GM21390 (cell line): ENCODE data around the gene SLC15A1.

ENCODE experiments used
- ATAC-seq: cut with Tn5 transposase; IDR thresholded peaks from one replicate; pipeline ENCODE4 v1.9.1; 2021; ENCODE audit not compliant: unreplicated experiment

SLC15A1 gene

DNA sequence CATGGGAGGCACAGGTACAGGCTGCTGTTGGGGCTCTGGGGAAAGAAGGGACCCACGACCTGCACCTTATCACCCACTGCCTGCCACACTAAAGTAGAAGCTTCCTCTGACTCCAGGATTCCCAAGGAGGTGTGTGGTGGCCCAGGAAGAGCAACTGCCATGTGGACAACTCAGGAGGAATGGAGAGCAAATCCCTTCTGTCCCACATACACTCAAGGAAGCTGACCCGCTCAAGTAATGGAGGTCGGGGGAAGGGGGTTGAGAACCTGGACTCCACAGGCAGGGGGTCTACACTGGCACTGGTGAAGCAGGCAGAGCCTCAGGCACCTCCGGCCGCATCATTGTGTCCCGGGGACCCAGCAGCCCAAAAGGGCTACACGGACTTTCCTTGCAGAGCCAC, 29.4 kb upstream of the SLC15A1 start:
- no peak for ATAC-seq

DNA sequence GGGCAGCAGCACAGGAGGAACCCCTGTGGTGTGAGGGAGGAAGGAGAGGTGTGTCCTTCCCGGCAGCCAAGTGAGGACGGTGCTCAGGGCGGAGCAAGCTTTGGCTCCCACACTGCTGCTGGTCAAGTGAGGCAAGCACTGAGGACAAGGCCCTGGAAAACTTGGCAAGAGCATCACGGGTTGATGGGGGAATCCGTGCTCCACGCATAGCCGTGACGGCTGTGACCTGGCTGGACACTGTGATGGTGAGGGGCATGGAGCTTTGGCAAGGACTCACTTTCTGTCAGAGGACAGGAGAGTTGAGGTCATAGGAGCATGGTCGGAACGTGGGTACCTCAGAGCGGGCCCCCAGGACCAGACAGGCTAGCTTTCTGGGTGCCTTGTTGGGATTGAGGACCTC, 29.0 kb upstream of the SLC15A1 start:
- ATAC-seq: no peak

DNA sequence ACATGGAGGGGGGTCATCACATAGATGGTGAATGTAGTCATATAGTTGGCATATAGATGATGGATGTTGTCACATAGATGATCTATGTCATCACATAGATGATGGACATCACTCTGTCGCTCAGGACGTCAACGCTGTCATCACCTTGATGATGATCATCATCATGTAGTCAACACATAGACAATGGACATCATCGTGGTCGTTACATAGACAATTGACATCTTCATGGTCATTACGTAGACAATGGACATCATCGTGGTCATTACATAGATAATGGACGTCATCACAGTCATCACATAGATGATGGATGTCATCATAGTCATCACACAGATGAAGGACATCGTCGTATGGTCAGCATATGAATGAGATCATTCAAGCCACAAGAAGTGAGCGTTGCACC, 28.6 kb upstream of the SLC15A1 start:
- ATAC-seq: no peak

DNA sequence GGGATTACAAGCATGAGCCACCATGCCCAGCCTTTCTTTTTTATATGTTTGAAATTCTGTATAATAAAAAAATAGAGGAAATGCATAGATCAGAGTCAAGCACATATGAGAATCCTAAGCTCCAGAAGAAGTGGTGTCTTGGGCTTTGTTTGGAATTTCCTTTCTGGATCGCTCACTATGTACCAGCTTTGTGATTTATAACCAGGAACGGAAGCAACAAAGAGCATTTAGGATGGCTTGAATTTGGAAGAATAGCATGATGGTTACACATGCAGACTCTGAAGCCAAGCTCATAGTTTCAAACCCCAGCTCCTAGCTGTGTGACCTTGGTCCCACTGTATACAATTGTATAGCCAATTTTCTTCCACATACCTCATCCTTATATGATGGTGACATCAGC, 28.0 kb upstream of the SLC15A1 start:
- no peak for ATAC-seq

DNA sequence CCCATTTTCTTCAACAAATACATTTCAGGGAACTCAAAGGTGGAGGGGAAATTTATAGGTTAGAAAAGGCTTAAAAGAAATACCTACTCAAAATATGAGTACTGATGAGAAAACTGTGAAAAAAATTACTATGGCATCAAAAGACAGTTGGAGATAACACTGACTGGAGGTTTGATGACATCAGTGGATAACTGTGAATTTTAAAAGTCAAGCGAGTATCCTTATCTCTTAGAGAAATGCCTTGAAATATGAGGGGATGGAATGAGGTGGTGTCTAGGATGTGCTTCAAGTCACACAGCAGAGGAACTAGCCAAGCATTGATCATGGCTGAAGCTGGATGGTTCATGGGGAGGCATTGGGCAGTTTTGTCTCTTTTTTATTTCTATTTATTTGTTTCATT, 27.2 kb upstream of the SLC15A1 start:
- no peak for ATAC-seq

DNA sequence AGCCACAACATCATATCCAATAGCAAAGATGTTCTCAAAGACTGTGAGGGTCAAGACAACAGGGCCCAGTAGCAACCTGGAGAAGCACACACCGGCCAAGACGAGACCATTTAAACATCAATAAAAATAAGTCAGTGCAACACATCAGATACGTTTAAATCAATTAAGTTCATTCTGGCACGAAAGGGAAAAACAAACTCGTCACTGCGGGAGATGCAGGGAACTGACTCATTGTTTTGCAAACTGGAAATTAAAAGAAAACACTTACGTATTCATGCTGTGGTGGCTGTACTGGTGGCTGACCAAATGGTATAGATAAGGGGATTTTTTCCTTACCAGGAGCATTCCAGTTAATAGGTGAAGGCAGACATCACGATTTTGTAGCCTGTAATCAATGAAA, 26.3 kb upstream of the SLC15A1 start:
- ATAC-seq: no peak

DNA sequence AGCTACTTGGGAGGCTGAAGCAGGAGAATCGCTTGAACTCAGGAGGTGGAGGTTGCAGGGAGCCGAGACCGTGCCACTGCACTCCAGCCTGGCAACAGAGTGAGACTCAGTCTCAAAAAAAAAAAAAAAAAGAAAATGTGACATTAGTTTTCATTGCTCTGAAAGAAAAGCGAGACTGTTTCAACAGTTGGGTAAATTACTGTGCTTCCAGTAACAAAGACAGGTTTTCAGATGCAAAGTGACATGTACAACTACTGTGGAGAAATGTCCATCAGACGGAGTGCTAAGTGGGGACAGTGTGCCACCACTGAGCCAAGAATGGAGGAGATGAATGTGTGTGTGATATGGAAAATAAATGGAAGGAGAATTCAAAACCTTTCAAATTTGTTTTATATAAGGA, 24.2 kb upstream of the SLC15A1 start:
- ATAC-seq: no peak

DNA sequence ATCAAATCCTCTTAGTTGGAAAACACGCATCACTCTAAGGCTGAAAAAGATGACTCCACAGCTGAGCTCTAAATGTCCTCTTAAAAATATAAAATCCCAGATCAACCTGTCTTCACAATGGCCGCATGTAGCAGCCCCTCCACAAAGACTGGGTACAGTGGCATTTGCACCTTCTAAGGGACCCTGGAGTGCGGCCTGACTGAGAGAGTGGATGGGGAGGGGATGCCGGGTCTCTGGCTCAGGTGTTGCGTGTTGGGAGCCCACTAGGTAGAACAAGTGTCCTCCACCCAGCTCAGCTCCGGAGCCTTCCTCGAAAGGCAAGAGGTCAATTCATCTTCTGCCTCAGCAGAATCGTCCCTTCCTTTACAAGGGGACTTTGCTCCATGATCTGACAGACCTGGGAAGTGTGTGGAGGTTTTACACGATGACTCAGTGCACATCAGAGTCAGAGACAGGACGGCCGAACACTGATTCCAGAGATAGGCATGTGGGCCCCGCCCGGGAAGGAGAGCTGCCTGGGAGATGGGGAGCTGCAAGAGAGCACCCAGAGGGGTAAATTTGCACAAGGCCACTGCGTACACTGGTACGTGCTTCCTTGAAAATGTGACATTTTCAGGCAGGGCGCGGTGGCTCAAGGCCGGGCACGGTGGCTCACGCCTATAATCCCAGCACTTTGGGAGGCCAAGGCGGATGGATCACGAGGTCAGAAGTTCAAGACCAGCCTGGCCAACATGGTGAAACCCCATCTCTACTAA, 23.5 kb upstream of the SLC15A1 start:
- no peak for ATAC-seq

DNA sequence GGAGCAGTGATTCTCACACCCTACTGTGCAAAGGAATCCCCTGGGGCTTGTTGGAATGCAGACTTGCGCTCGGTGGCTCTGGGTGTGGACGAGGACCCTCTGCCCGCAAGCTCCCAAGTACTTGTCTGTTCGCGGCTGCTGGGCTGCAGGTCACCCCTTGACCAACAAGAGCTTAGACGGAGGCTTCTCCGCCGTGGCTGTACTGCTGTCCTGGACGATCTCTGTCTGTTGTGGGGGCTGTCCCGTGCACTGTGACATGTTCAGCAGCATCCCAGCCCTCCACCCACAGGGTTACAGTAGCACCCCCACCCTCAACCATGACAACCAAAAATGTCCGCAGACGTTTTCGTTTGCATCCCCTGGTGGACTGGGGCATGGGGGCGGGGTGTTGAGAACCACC, 22.9 kb upstream of the SLC15A1 start:
- ATAC-seq: no peak

DNA sequence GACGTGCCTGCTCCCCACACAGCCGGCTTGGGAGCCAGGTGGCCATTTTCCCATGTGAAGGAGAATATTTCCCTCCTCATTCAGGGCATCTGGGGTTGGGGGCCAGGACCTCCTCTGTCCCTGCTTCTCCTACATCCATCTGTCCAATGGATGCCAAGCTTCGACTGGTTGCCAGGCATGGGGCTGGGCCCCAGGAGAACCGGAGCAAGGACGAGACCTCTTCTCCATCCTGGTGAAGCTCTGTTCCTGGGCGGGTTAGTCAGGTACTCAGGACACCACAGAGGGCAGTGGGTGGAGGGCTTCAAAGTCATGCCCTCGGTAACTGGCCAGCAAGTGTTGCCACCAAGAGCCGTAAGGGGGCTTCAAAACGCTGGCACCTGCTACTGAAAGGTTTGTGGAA, 22.3 kb upstream of the SLC15A1 start:
- ATAC-seq: no peak

DNA sequence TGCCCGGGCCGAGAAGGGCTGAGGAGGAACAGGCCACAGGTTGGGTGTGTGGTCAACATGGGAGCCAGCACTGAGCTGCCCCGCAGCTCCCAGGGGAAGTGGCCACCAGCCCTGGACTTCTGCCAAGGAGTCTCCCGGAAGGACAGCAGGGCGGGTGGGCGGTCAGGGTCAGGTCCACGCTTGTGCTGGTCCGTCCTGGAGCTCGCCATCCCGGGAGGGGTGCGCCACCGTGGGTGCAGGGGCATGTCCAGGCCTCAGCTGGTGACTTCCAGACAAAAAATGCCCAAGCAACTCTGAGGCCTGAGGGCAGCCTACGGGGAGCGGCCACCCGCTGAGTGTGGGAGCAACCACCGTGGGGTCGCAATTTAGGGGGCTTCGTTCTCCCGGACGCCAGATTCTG, 21.4 kb upstream of the SLC15A1 start:
- no peak for ATAC-seq

DNA sequence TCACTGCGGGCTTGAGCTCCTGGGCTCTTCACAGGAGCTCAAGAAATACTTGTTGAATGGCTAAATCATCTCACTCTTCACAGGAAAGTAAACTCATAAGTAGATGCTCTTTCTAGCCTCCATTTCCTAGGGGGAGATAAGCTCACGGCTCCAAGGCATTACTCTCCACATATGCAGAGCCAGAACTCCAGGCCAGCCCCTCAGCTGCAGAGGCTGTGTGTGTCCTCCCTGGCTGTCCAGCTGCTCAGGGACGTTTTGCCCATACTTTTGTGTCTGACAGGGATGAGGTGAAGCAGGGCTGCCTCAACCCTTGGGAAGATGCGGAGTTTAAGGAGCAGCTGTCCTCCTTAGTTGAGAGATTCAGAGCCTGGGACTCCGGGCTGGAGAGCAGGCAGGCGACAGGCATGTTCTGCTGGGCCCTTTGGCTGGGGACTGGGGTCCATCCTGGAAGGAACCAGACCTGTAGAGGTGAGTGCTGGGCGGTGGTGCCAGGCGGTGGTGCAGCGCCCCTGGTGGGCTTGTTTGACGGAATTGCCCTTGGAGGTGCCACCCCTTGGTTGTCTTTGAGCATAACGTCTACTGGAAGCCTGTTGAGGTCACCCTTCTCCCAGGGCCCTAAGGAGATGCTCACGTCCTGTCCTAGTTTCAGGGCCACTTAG, 20.5 kb upstream of the SLC15A1 start:
- ATAC-seq: no peak

DNA sequence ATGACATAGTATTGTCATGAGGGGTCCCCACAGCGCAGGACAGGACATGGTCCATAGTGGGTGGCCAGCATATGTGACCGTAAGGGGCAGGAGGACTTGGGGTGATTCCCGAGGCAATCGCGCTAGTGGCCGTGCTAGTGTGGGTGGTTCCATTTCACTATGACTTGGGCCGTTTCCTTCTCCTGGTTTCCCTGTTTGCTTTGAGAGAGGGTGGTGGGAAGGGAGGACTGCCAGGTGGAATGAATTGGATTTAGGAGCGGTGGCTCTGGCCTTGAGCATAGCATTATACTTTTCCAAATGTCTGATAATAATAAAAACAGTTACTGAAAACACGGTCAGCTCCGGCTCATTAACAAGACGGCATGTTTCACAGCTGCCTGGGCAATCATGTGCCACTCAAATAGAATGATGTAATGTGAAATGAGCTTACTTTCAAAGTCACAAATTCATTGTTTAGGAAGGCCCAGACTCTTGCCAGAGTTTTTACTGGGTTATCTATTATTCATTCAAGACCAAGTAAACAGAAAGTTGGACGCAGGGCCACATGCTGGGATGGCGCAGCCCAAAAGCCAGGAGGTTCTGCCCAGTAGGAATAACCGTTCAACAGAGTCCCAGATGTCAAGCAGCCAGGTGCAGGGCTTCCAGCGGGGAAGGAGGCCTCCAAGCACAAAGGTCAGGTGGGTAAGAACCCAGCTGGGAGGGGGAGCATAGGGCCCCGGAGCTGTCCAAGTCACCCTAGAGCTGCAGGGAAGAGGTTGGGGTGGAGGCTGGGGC, 19.6 kb upstream of the SLC15A1 start:
- no peak for ATAC-seq

DNA sequence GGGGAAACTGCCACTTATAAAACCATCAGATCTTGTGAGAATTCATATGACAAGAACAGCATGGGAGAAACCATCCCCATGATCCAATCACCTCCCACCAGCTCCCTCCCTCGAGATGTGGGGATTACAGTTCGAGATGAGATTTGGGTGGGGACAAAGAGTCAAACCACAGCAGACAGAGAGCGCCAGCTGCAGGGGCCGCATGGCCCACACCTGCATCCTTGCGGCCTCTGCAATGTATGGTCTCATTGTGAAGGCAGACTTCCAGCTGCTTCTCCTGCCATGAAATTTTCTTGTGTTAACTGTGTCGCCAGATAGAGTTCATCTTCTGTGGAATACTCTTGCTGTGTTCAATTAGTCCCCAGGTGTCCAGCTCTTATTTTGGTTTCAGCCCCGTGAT, 17.3 kb upstream of the SLC15A1 start:
- ATAC-seq: no peak

DNA sequence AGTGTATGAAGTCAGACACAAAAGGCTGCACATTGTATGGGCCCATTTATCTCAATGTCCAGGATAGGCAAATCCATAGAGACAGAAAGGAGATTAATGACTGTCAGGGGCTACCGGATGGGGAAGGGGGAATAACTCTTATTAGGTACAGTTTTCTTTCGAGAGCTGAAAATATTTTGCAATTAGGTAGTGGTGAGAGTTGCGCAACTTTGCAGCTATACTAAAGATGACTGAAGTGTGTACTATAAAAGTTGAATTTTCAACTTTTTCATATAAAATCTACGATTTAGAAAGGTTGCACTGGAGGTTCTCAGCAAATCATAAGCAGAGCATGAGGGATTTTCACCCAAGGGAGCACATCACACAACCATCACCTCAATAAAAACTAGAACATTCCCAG, 16.1 kb upstream of the SLC15A1 start:
- ATAC-seq: no peak

DNA sequence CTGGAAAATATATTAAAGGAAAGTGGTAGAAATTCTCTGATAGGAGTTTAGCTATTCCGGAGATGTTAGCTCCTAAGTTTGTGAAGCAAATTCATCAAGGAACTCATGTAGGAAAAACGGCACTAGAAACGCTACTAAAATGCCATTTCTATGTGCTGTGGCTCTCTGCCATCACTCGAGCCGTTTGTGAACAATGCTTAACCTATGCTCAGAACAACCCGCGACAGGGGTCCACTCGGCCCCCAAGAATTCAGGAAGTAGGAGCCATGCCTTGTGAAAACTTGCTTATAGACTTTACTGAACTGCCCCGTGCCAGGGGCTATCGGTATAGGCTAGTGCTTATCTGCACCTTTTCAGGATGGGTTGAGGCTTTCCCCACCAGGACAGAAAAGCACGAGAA, 14.2 kb upstream of the SLC15A1 start:
- ATAC-seq: no peak

DNA sequence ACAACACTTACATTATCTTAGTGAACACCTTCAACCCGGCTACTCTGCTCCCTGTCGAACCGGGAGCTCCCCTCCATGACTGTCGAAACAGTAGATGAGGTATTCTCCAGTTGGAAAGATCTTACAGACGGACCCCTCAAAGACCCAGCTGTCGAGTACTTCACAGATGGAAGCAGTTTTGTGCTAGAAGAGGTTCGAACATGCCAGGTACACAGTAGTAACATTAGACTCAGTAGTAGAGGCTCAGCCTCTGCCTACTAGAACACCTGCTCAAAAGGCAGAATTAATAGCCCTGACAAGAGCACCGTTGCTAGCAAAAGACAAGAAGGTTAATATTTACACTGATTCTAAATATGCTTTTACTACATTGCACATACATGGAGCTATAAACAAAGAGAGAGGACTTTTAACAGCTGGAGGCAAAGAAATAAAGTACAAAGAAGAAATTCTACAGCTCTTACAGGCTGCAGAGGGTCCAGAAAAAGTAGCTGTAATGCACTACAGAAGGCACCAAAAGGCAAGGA, 13.6 kb upstream of the SLC15A1 start:
- no peak for ATAC-seq

DNA sequence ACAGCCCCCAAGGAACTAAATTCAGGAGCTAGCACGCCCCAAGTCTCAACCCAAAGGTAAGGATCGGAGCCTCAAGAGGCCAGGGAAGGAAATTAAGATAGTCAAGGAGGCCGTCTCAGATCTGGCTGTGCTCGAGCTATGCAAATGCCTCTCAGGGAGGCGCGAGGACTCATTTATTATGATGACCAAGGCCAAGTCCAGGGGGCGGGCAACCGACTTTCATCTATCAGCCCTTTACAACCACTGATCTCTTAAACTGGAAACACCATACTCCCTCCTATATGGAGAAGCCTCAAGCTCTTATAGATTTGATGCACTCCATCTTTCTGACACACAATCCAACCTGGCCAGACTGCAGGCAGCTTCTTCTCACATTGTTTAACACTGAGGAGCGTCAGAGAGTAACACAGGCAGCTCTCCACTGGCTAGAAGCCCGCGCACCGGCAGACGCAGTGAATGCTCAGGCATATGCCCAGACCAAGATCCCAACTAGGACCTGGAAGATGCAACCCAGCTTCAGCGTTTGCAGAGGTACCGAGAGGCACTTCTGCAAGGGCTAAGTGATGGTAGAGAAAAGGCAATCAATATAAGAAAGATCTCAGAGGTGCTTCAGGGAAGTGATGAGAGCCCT, 9.6 kb upstream of the SLC15A1 start:
- peak; percentile 43 for ATAC-seq

DNA sequence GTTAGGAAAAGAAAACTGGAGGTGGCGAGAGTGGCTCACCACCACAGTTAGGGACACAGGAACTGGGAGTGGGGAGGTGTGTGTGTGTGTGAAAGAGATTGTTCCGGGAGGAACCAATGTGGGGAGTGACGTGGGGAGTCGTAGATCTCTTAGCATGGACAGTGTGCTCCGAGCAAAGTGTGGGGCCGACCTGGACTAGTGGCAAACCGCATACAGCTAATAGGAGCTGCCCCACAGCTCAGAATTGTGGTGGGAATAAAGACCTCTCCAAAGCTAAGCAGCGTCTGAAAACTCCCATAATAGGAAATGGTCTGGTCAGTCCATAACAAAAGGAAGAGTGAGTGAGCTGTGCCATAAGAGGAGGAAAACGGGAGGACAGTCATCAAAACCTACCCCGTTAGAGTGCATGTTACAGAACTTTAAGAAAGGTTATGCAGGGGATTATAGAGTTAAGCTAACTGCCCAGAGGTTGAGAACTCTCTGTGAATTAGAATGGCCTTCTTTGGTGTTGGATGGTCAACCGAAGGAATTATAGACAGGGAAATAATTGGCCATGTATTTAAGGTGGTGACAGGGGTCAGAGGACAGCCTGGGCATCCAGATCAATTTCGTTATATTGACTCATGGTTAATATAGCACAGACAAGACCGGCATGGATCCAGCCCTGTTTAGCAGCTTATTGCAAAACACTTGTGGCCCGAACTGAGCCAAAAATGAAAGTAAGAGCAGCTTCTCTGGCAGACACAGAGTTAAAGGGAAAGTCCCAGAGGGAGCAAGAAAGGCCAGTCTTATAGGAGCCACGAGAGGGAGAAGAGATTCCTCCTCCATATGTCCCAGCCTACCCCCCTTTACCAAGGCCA, 8.9 kb upstream of the SLC15A1 start:
- peak; percentile 86 for ATAC-seq

DNA sequence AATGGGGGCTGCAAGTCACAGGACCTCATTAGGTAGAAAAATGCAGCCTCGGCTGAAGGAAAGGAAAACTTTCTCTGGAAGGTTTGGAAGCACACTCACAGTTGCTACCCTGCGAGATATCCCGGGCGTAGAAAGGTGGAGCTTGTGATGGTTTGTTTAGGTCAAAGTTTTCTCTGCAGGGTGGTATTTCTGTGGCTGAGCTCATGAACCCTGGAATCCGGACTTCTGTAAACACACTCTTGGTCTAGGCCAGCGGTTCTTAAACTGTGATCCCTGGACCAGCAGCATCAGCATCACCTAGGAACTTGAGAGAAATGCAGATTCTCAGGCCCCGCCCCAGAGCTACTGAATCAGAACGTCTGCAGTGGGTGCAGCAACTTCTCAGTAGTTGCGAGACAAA, 3.3 kb upstream of the SLC15A1 start:
- no peak for ATAC-seq

DNA sequence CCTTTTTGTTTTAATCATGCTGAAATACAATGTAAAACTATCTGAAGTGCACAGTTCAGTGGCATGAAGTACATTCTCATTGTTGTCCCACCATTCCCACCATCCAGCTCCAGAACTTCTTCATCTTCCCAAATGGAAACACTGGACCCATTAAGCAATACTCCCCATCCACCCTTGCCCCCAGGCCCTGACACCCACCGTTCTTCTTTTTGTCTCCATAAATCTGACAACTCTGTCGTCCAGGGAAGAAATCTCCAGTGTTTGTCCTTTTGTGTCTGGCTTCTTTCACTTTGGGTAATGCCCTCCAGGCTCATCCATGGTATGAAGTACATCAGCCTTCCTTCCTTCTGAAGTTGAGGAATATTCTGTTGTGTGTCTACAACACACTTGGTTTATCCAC, 2.6 kb upstream of the SLC15A1 start:
- ATAC-seq: no peak
